Calu3 (cell line): ENCODE measurements around the gene CCL13. TPM values are rescaled to one million over a fixed set of nuclear protein-coding genes. Genes with fewer than 3 reads are reported as not detected.

Source experiments
- BruUV-seq: library from RNA; stranded (reverse); fragments of 400-500 nt; replicated peaks from 2 replicates; lab custom pipeline; 2021; lab: Mats Ljungman, UMichigan
- CTCF ChIA-PET: fragments of 300-600 bp; sonication (Branson Sonifier 250); formaldehyde crosslinking; loops from one replicate; lab custom pipeline; 2022; ENCODE audit warnings: antibody characterized with exemption; lab: Charles Lee
- DNase-seq: peaks from one replicate; pipeline ENCODE4 v3.0.0; 2022
- H3K27ac Mint-ChIP-seq: one replicate; pipeline ENCODE4 v1.8.0; 2022; ENCODE audit warnings: mixed read lengths; ENCODE audit not compliant: unreplicated experiment
- H3K27me3 Mint-ChIP-seq: one replicate; pipeline ENCODE4 v1.8.0; 2022; ENCODE audit warnings: mixed read lengths; ENCODE audit not compliant: unreplicated experiment
- H3K36me3 Mint-ChIP-seq: one replicate; pipeline ENCODE4 v1.8.0; 2022; ENCODE audit warnings: mild to moderate bottlenecking, moderate library complexity, mixed read lengths; ENCODE audit not compliant: insufficient read depth, unreplicated experiment
- H3K4me1 Mint-ChIP-seq: one replicate; pipeline ENCODE4 v1.8.0; 2022; ENCODE audit warnings: mild to moderate bottlenecking, low read depth, mixed read lengths; ENCODE audit not compliant: unreplicated experiment
- H3K4me3 Mint-ChIP-seq: one replicate; pipeline ENCODE4 v1.8.0; 2022; ENCODE audit warnings: mild to moderate bottlenecking, low read depth, moderate library complexity, mixed read lengths; ENCODE audit not compliant: unreplicated experiment
- H3K9me3 Mint-ChIP-seq: one replicate; pipeline ENCODE4 v1.8.0; 2022; ENCODE audit warnings: low read depth, mixed read lengths; ENCODE audit not compliant: unreplicated experiment
- CTCF ChIP-seq: fragments of 200-600 bp; IDR thresholded peaks from one replicate; pipeline ENCODE4 v1.8.0; 2022; ENCODE audit warnings: antibody characterized with exemption; ENCODE audit not compliant: unreplicated experiment
- intact Hi-C: fragments of 100-400 bp; cut with micrococcal nuclease; formaldehyde crosslinking; loops from one replicate; pipeline ENCODE4 v1.10.0; 2022; ENCODE audit not compliant: unreplicated experiment
- total RNA-seq: library from RNA; stranded (reverse); gene quantifications from 2 replicates; pipeline ENCODE4 v1.2.3, GENCODE V29; 2022

CCL13 gene
- total RNA-seq, 1 experiment from 2014 or later: not detected

DNA sequence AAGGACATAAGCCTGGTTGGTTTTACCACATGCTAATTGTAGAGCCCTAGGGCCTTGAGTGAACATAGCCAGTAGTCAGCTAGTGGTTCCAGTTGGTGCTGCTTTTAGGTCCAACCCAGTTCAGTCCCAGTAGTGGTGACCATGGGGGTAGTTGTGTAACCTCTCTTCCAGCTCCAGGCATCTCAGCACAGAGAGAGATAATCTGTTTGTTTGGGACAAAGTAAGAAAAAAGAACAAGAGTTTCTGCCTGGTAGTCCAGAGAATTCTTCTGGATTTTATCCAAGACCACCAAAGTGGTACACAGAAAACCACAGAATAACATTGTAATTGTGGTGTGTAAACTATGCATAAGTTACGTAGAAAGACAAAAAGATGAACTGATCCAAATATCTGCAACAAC lies 5.2 kb upstream of the CCL13 start:
- CTCF ChIA-PET: no interaction called here

GRCh38 chr17:34352191-34352590 lies 4.1 kb upstream of the CCL13 start:
- BruUV-seq: no TSS peak
- no peak for TF ChIP-seq CTCF
- intact Hi-C loops: no loop called here
- Mint-ChIP-seq H3K27me3 (peaks cover 82% of the 10 kb centered on the region), H3K9me3 (no peaks in the 10 kb centered on the region), H3K4me3 (no peak overlapping the region), H3K4me1 (no peaks in the 10 kb centered on the region), H3K36me3 (no peaks in the 10 kb centered on the region), H3K27ac (no peak overlapping the region)
- CTCF ChIA-PET: interaction anchor here (0.6 to 1.4 kb wide), 2 partner anchors 10 to 500 kb away, joined by 3 to 4 read pairs; no protein-coding TSS in a partner anchor
- no peak for DNase-seq

More for the DNA sequence above, 5.2 kb upstream of the CCL13 start:
- H3K27me3 Mint-ChIP-seq: peaks cover 82% of the 10 kb centered on the region
- BruUV-seq: no TSS peak
- no peak overlapping the region for H3K27ac Mint-ChIP-seq
- H3K9me3 Mint-ChIP-seq: no peaks in the 10 kb centered on the region
- no peaks in the 10 kb centered on the region for H3K4me1 Mint-ChIP-seq
- no peak for DNase-seq
- no peak overlapping the region for H3K4me3 Mint-ChIP-seq
- intact Hi-C loops: no loop called here
- no peaks in the 10 kb centered on the region for H3K36me3 Mint-ChIP-seq
- TF ChIP-seq CTCF: no peak

DNA sequence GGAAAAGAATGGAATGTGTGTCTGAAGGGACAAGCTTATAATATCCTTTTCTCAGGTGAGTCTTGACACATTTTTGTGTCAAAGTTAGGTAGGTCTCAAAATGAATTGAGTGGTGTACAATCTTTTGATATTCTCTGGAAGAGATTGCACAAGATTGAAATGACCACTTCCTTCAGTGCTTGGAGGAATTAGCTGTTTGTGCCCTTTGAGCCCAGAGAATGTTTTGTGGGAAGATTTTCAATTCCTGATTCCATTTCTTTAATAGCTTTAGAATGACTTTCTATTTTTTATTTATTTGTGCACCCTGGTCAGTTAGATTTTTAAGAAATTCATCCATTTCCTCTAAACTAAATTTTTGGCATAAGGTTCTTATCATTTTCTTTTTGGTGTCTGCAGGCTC lies 1.6 kb upstream of the CCL13 start:
- intact Hi-C loops: no loop called here
- no peak overlapping the region for H3K4me3 Mint-ChIP-seq
- no peaks in the 10 kb centered on the region for H3K4me1 Mint-ChIP-seq
- BruUV-seq: no TSS peak
- H3K9me3 Mint-ChIP-seq: no peaks in the 10 kb centered on the region
- H3K27ac Mint-ChIP-seq: no peak overlapping the region
- H3K27me3 Mint-ChIP-seq: peaks cover 86% of the 10 kb centered on the region
- CTCF ChIA-PET: no interaction called here
- no peak for TF ChIP-seq CTCF
- DNase-seq: no peak
- H3K36me3 Mint-ChIP-seq: no peaks in the 10 kb centered on the region

DNA sequence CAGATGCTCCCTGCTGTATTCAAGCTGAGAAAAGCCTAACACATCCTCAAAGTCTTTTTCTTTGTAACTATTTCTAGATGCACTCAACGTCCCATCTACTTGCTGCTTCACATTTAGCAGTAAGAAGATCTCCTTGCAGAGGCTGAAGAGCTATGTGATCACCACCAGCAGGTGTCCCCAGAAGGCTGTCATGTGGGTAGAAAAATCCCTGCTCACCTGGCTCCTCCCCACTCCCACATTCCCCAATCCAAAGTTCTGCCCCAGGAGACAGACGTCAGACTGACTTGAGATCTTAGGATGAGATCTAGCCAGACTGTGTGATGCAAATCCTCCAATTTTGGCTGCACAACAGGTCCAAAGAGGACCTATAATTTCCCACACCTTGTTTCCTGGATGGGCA lies 1.1 kb downstream of the CCL13 start:
- intact Hi-C loops: no loop called here
- CTCF ChIA-PET: no interaction called here
- no peaks in the 10 kb centered on the region for H3K9me3 Mint-ChIP-seq
- DNase-seq: no peak
- peaks cover 74% of the 10 kb centered on the region for H3K27me3 Mint-ChIP-seq
- H3K4me3 Mint-ChIP-seq: no peak overlapping the region
- BruUV-seq: no TSS peak
- TF ChIP-seq CTCF: peak; percentile 24
- no peaks in the 10 kb centered on the region for H3K36me3 Mint-ChIP-seq
- no peaks in the 10 kb centered on the region for H3K4me1 Mint-ChIP-seq
- H3K27ac Mint-ChIP-seq: no peak overlapping the region
